Brain microvascular endothelial cell (primary cell): ENCODE measurements around the gene CPLANE2.

Source experiments
- DNase-seq: peaks from one replicate; pipeline ENCODE4 v3.0.0-alpha.2; 2020
- H3K27ac ChIP-seq: fragments of 250-450 bp; sonication (Bioruptor Pico); 2 replicates; pipeline ENCODE4 v1.5.1; 2020; ENCODE audit warnings: mild to moderate bottlenecking, moderate library complexity
- H3K27me3 ChIP-seq: fragments of 250-450 bp; sonication (Bioruptor Pico); replicated peaks from 2 replicates; pipeline ENCODE4 v1.5.1; 2020; ENCODE audit warnings: mild to moderate bottlenecking
- H3K36me3 ChIP-seq: fragments of 250-450 bp; sonication (Bioruptor Pico); replicated peaks from 2 replicates; pipeline ENCODE4 v1.5.1; 2020; ENCODE audit warnings: mild to moderate bottlenecking
- H3K4me3 ChIP-seq: 2 replicates; pipeline ENCODE4 v1.5.1; 2011; ENCODE audit warnings: low read depth, mild to moderate bottlenecking, control low read depth, low read length, moderate library complexity
- in situ Hi-C: cut with HindIII; loops from 2 replicates; pipeline ENCODE4 v1.10.0; 2017; ENCODE audit warnings: low sequenced_read_pairs, low pct_ligation_motif_present
- TF ChIP-seq, protein P1 (sequence below): IDR thresholded peaks from 2 replicates; pipeline ENCODE4 v1.5.1; 2011; ENCODE audit warnings: low read depth, mild to moderate bottlenecking, moderate library complexity, low read length, control low read depth, inconsistent platforms; ENCODE audit errors: missing control alignments

Gene CPLANE2, protein sequence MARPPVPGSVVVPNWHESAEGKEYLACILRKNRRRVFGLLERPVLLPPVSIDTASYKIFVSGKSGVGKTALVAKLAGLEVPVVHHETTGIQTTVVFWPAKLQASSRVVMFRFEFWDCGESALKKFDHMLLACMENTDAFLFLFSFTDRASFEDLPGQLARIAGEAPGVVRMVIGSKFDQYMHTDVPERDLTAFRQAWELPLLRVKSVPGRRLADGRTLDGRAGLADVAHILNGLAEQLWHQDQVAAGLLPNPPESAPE

DNA sequence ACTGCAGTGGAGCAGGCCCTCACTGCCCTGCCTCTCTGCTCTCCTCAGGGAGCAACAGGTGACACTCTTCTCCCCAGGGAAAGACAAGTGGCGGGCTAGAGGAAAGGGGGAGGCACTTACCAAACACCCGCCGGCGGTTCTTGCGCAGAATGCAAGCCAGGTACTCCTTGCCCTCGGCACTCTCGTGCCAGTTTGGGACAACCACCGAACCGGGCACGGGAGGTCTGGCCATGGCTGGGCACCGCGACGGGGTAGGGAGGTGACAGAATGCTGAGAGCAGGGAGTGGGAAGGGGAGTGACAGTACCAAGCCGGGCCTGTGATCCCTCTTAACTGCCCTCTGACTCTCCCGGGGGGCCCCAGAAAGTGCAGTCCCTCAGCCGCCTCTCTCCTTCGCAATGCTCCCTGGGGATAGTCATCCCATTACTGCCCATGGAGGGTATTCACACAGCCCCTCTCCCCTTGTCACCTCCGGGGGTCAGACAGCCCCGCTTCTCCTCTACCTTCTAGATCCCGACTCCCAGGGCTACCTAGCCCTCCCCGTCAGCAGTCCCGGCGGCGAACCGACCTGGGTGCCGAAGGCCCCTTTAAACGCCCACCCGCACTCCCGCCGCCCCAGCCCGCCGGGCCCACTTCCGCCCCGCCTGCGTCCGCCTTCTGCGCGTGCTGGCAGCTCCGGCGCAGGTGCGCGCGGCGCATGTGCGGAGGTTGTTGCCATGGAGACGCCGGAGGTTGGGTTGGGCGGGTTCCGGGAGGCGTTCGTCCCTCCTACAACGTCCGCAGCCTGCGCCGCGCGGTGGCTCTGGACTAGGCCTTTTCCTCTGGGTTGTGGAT lies at the start of gene CPLANE2:
Gene CPLANE2 (minus strand): TSS at position 673 of the 832 bp plus-strand sequence. CDS start 441 bp downstream, at position 232.
- Histone ChIP-seq H3K27me3 (no peaks in the 10 kb centered on the region), H3K36me3 (no peaks in the 10 kb centered on the region), H3K27ac (peak within 1 kb of the TSS; percentile 42), H3K4me3 (peak within 1 kb of the TSS; percentile 73)
- DNase-seq = peak; percentile 83
- in situ Hi-C loops = no loop called here
- TF ChIP-seq, protein P1, sequence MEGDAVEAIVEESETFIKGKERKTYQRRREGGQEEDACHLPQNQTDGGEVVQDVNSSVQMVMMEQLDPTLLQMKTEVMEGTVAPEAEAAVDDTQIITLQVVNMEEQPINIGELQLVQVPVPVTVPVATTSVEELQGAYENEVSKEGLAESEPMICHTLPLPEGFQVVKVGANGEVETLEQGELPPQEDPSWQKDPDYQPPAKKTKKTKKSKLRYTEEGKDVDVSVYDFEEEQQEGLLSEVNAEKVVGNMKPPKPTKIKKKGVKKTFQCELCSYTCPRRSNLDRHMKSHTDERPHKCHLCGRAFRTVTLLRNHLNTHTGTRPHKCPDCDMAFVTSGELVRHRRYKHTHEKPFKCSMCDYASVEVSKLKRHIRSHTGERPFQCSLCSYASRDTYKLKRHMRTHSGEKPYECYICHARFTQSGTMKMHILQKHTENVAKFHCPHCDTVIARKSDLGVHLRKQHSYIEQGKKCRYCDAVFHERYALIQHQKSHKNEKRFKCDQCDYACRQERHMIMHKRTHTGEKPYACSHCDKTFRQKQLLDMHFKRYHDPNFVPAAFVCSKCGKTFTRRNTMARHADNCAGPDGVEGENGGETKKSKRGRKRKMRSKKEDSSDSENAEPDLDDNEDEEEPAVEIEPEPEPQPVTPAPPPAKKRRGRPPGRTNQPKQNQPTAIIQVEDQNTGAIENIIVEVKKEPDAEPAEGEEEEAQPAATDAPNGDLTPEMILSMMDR = no peak

DNA sequence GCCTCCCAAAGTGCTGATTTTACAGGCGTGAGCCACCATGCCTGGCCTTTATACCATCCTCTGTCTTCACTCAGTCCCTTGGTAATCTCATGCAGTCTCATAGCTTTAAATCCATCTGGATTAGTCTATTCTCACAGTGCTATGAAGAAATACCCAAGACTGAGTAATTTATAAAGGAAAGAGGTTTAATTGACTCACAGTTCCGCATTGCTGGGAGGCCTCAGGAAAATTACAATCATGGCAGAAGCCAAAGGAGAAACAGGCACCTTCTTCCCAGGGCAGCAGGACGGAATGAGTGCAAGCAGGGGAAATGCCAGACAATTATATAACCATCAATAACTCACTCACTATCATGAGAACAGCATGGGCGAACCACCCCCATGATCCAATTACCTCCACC lies 49.1 kb upstream of the CPLANE2 start:
- TF ChIP-seq, protein P1 = no peak
- in situ Hi-C loops = no loop called here
- Histone ChIP-seq H3K36me3 (no peaks in the 10 kb centered on the region), H3K27me3 (no peaks in the 10 kb centered on the region), H3K27ac (no peak overlapping the region), H3K4me3 (no peak overlapping the region)
- DNase-seq = no peak

DNA sequence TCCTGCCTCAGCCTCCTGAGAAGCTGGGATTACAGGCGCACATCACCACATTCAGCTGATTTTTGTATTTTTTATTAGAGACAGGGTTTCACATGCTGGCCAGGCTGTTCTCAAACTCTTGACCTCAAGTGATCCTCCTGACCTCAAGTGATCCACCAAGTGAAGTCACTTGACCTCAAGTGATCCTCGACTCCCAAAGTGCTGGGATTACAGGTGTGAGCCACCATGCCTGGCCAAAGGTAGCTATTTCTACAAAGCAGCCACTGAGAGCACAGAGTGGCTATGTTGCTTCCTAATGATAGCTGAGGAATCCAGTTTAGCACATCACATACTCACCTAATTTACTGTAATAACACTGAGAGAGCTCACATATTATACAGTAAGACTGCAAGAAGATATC lies 44.8 kb upstream of the CPLANE2 start:
- Histone ChIP-seq H3K27ac (no peak overlapping the region), H3K4me3 (no peak overlapping the region), H3K27me3 (no peaks in the 10 kb centered on the region), H3K36me3 (no peaks in the 10 kb centered on the region)
- DNase-seq = no peak
- in situ Hi-C loops = no loop called here
- TF ChIP-seq, protein P1 = no peak

DNA sequence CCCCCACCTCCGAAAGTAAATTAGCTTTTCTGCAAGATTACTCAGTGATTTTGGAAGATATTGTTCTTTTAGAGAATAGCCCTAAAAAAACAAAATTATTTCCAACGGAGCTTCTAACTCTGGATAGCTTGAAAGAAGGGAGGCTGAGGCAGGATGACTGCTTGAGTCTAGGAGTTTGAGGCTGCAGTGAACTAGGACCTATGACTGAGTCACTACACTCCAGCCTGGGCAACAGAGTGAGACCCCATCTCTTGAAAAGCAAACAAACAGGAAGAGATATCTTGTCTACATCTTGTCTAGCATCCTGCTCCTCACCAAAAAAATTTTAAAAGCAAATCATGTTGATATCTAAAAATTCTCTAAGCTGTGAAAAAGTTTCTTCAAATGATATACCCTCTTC lies 42.2 kb upstream of the CPLANE2 start:
- Histone ChIP-seq H3K36me3 (no peaks in the 10 kb centered on the region), H3K4me3 (no peak overlapping the region), H3K27ac (no peak overlapping the region), H3K27me3 (no peaks in the 10 kb centered on the region)
- in situ Hi-C loops = no loop called here
- TF ChIP-seq, protein P1 = no peak
- DNase-seq = no peak

DNA sequence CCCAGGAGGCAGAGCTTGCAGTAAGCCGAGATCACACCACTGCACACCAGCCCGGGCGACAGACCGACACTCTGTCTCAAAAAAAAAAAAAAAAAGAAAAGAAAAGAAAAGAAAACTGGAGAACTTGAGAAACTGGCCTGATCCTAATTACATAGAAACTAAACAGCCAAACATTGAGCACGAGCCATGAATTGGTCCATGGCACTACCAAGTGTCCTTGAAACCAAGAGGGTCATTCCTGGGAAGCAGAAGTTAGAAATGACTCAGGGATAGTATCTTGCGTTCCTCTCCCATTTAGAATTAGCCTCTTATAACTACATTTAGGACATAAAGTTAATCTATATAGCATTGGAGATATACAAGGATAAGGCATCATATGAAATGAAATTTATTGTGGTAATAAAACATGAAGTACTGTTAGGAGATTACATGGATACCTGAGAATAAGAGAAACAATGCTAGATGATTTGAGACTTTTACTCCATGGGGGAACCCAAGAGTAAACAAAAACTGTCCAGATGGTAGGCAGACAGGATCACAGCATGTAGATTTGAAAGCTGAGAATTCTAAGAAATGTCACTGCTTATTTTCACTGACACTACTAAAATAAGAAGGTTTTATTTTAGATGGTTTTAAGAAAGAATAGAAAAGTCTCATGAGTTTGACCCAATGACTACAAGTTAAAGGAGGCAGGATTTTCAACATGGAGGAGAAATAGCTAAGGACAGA lies 39.5 kb upstream of the CPLANE2 start:
- no peaks in the 10 kb centered on the region for H3K36me3 ChIP-seq
- in situ Hi-C loops = no loop called here
- TF ChIP-seq, protein P1 = no peak
- H3K27ac ChIP-seq = no peak overlapping the region
- DNase-seq = no peak
- no peaks in the 10 kb centered on the region for H3K27me3 ChIP-seq
- H3K4me3 ChIP-seq = no peak overlapping the region
